ENCODE data around the gene CCDC43. TPM values are rescaled to one million over a fixed set of nuclear protein-coding genes. Genes with fewer than 3 reads are reported as not detected.

CCDC43 gene
- total and polyA plus RNA-seq, 2 of the 8 experiments (the other 6 are each of a cell fraction or from before 2014, with no cell fraction given): 4.9 to 38.1 TPM

- TF ChIP-seq EP300 (IDR thresholded peaks at IDR 0.05; ENCODE audit: borderline replicate concordance in 1 of 2, low read depth in 2 of 2, low read length in 2 of 2) (0 out of 3 replicates have a peak, but pooled peaks of 1 of the 2 experiments have one; percentile 12), FOSL1 (IDR thresholded peaks at IDR 0.05; ENCODE audit: insufficient read depth, low read depth, low read length) (peak; percentile 55; the same call in 1 of the 2 replicates), CBX5 (IDR thresholded peaks at IDR 0.05; ENCODE audit: low read depth, low read length) (no peak), KDM1A (IDR thresholded peaks at IDR 0.05; ENCODE audit: borderline replicate concordance, low read length) (no peak), ATF3 (IDR thresholded peaks at IDR 0.05; ENCODE audit: insufficient read depth, low read depth, low read length) (no peak), MAFK (IDR thresholded peaks at IDR 0.05; ENCODE audit: low read depth, low read length) (no peak), TBP (IDR thresholded peaks at IDR 0.05; ENCODE audit: low read depth, low read length) (peak; percentile 93), ZNF274 (IDR thresholded peaks at IDR 0.05; ENCODE audit: borderline replicate concordance, extremely low read depth, low read length) (no peak), CEBPB (IDR thresholded peaks at IDR 0.05; ENCODE audit: low read depth, low read length) (no peak), BCL11A (IDR thresholded peaks at IDR 0.05; ENCODE audit: low read depth in 2 of 2, low read length in 2 of 2) (no peak), CTCF (IDR thresholded peaks at IDR 0.05; ENCODE audit: control extremely low read depth in 1 of 3, insufficient read depth in 1 of 3, low read depth in 1 of 3, low read length in 3 of 3) (no peak), BRCA1 (IDR thresholded peaks at IDR 0.05; ENCODE audit: low read depth, low read length) (no peak), SP1 (IDR thresholded peaks at IDR 0.05; ENCODE audit: low read depth, low read length) (no peak), SRF (IDR thresholded peaks at IDR 0.05; ENCODE audit: low read depth, low read length) (no peak)
Observed at GRCh38 chr17:44689477-44690217, at the start of gene CCDC43 (continued).
